ENCODE results near the gene MYPOP. TPM values are rescaled to one million over a fixed set of nuclear protein-coding genes. Genes with fewer than 3 reads are reported as not detected.

MYPOP gene
- total and polyA plus RNA-seq, 9 of the 15 experiments (the other 6 are each of a cell fraction or from before 2014, with no cell fraction given), result 0.32 to 7.6 (median 1.6) TPM

- TF ChIP-seq CGGBP1 (CRISPR knock-in tag; IDR thresholded peaks at IDR 0.05) (no peak), GTF2B (IDR thresholded peaks at IDR 0.05; ENCODE audit: extremely low read depth, insufficient read length) (no peak), CBX3 (IDR thresholded peaks at IDR 0.05; ENCODE audit: borderline replicate concordance in 1 of 2, low read length in 2 of 2) (peak in 1 of 2 experiments; percentile 90; a peak in 2 of 3 replicates), ETV1 (tag; conservative IDR thresholded peaks at IDR 0.05; ENCODE audit: low read depth) (peak; percentile 84), ZHX1 (conservative IDR thresholded peaks at IDR 0.05; ENCODE audit: low read length) (no peak), KLF6 (CRISPR knock-in tag; IDR thresholded peaks at IDR 0.05; ENCODE audit: borderline replicate concordance) (no peak), ZNF436 (CRISPR knock-in tag; IDR thresholded peaks at IDR 0.05) (no peak), CLOCK (CRISPR knock-in tag; IDR thresholded peaks at IDR 0.05; ENCODE audit: borderline replicate concordance) (no peak), TCFL5 (CRISPR knock-in tag; conservative IDR thresholded peaks at IDR 0.05) (no peak), ADNP (tag; IDR thresholded peaks at IDR 0.05) (no peak), ATF1 (CRISPR knock-in tag; IDR thresholded peaks at IDR 0.05) (no peak), ATF1 (tag; IDR thresholded peaks at IDR 0.05) (peak; percentile 90), SAFB (IDR thresholded peaks at IDR 0.05; ENCODE audit: borderline replicate concordance, low read depth, low read length) (no peak), MBD2 (IDR thresholded peaks at IDR 0.05; ENCODE audit: borderline replicate concordance, low read depth) (peak; percentile 95), ARID3A (IDR thresholded peaks at IDR 0.05; ENCODE audit: borderline replicate concordance, low read depth, low read length) (no peak), RBM39 (optimal IDR thresholded peaks at IDR 0.05; ENCODE audit: low read depth, low read length) (no peak), POLR2AphosphoS2 (IDR thresholded peaks at IDR 0.05; ENCODE audit: low read length) (no peak), NCOA4 (IDR thresholded peaks at IDR 0.05; ENCODE audit: partially characterized antibody) (no peak), ZZZ3 (IDR thresholded peaks at IDR 0.05) (no peak), SAP30 (IDR thresholded peaks at IDR 0.05; ENCODE audit: borderline replicate concordance, insufficient read depth, low read depth, low read length, poor library complexity, severe bottlenecking) (peak; percentile 84)
These were observed 25.3 kb upstream of the MYPOP start (continued) for GRCh38 chr19:45927565-45928261.
